WTC11 (cell line): ENCODE measurements around the gene VWA8. TPM values are rescaled to one million over a fixed set of nuclear protein-coding genes. Genes with fewer than 3 reads are reported as not detected.
"Not testable (repeated sequence)": the region's sequence is repeated elsewhere in the genome, so short reads cannot be mapped to it uniquely, and the experiment has no call there.

ENCODE experiments used
- ATAC-seq: fragments of 200-7000 bp; cut with Tn5 transposase; 2 replicates; pipeline ENCODE4 v1.10.0; 2021; ENCODE audit warnings: mild to moderate bottlenecking, moderate library complexity
- CTCF ChIA-PET: fragments of 300-600 bp; sonication (Branson Sonifier 250); formaldehyde crosslinking; loops from one replicate; lab custom pipeline; 2021; ENCODE audit warnings: antibody characterized with exemption; lab: Charles Lee
- POLR2A ChIA-PET: fragments of 350-600 bp; sonication (Branson Sonifier 250); formaldehyde crosslinking; loops from one replicate; lab custom pipeline; 2021; ENCODE audit warnings: antibody characterized with exemption; lab: Charles Lee
- DNase-seq: peaks from one replicate; pipeline ENCODE4 v3.0.0; 2021; ENCODE audit warnings: low spot score
- H3K27ac Mint-ChIP-seq: 2 replicates; pipeline ENCODE4 v1.8.0; 2021; ENCODE audit warnings: mixed read lengths
- H3K27me3 Mint-ChIP-seq: 2 replicates; pipeline ENCODE4 v1.8.0; 2021; ENCODE audit warnings: low read depth, mild to moderate bottlenecking, moderate library complexity, mixed read lengths
- H3K36me3 Mint-ChIP-seq: 2 replicates; pipeline ENCODE4 v1.8.0; 2021; ENCODE audit warnings: mixed read lengths
- H3K4me1 Mint-ChIP-seq: 2 replicates; pipeline ENCODE4 v1.8.0; 2022; ENCODE audit warnings: mixed read lengths
- H3K4me3 Mint-ChIP-seq: 2 replicates; pipeline ENCODE4 v1.8.0; 2021; ENCODE audit warnings: mild to moderate bottlenecking, moderate library complexity, mixed read lengths
- H3K9me3 Mint-ChIP-seq: 2 replicates; pipeline ENCODE4 v1.8.0; 2021; ENCODE audit warnings: mixed read lengths
- CBFB ChIP-seq: sonication (generic); formaldehyde crosslinking; IDR thresholded peaks from 2 replicates; pipeline ENCODE4 v1.8.1; 2022; ENCODE audit warnings: mild to moderate bottlenecking, low read depth, missing genetic modification reagents
- E2F1 ChIP-seq: sonication (generic); formaldehyde crosslinking; IDR thresholded peaks from 2 replicates; pipeline ENCODE4 v1.8.0; 2022; ENCODE audit warnings: mild to moderate bottlenecking, missing genetic modification reagents
- ELF4 ChIP-seq: sonication (generic); formaldehyde crosslinking; IDR thresholded peaks from 2 replicates; pipeline ENCODE4 v1.8.1; 2022; ENCODE audit warnings: low read depth, mild to moderate bottlenecking, moderate library complexity, missing genetic modification reagents
- ERG ChIP-seq: fragments of 250-450 bp; sonication (Bioruptor Pico); IDR thresholded peaks from 2 replicates; pipeline ENCODE4 v1.8.0; 2021; ENCODE audit warnings: mild to moderate bottlenecking
- FOXK1 ChIP-seq: sonication (generic); formaldehyde crosslinking; IDR thresholded peaks from 2 replicates; pipeline ENCODE4 v1.8.0; 2022; ENCODE audit warnings: mild to moderate bottlenecking, moderate library complexity, missing genetic modification reagents
- FOXP4 ChIP-seq: sonication (generic); formaldehyde crosslinking; IDR thresholded peaks from 2 replicates; pipeline ENCODE4 v1.8.0; 2022; ENCODE audit warnings: mild to moderate bottlenecking, missing genetic modification reagents
- MLX ChIP-seq: sonication (generic); formaldehyde crosslinking; IDR thresholded peaks from 2 replicates; pipeline ENCODE4 v1.8.1; 2023; ENCODE audit warnings: mild to moderate bottlenecking, missing genetic modification reagents, moderate library complexity
- NFATC4 ChIP-seq: fragments of 250-450 bp; sonication (Bioruptor Pico); IDR thresholded peaks from 2 replicates; pipeline ENCODE4 v1.9.0; 2021; ENCODE audit warnings: mild to moderate bottlenecking
- RORB ChIP-seq: fragments of 250-450 bp; sonication (Bioruptor Pico); IDR thresholded peaks from 2 replicates; pipeline ENCODE4 v1.9.0; 2021; ENCODE audit warnings: mild to moderate bottlenecking
- SOX15 ChIP-seq: fragments of 250-450 bp; sonication (Bioruptor Pico); IDR thresholded peaks from 2 replicates; pipeline ENCODE4 v1.9.0; 2021; ENCODE audit warnings: mild to moderate bottlenecking
- TP53 ChIP-seq: sonication (generic); formaldehyde crosslinking; IDR thresholded peaks from 2 replicates; pipeline ENCODE4 v1.8.1; 2023; ENCODE audit warnings: mild to moderate bottlenecking, missing genetic modification reagents
- ZMAT4 ChIP-seq: fragments of 250-450 bp; sonication (Bioruptor Pico); IDR thresholded peaks from 2 replicates; pipeline ENCODE4 v1.9.0; 2021; ENCODE audit warnings: mild to moderate bottlenecking
- ZNF121 ChIP-seq: sonication (generic); formaldehyde crosslinking; IDR thresholded peaks from 2 replicates; pipeline ENCODE4 v1.8.0; 2023; ENCODE audit warnings: missing genetic modification reagents
- ZNF219 ChIP-seq: sonication (generic); formaldehyde crosslinking; IDR thresholded peaks from 2 replicates; pipeline ENCODE4 v1.8.0; 2023; ENCODE audit warnings: missing genetic modification reagents, mild to moderate bottlenecking, borderline replicate concordance
- ZNF281 ChIP-seq: sonication (generic); formaldehyde crosslinking; IDR thresholded peaks from 2 replicates; pipeline ENCODE4 v1.8.0; 2023; ENCODE audit warnings: mild to moderate bottlenecking, missing genetic modification reagents
- ZNF317 ChIP-seq: sonication (generic); formaldehyde crosslinking; IDR thresholded peaks from 2 replicates; pipeline ENCODE4 v1.8.1; 2023; ENCODE audit warnings: low read depth, mild to moderate bottlenecking, moderate library complexity, missing genetic modification reagents, borderline replicate concordance
- total RNA-seq: library from RNA; stranded (reverse); gene quantifications from 3 replicates; pipeline ENCODE4 v1.2.3, GENCODE V29; 2021

Gene VWA8
- total RNA-seq, 1 experiment from 2014 or later: 19.9 TPM

- Mint-ChIP-seq H3K4me1 (peaks cover 25% of the 10 kb centered on the region), H3K27me3 (peaks cover 31% of the 10 kb centered on the region), H3K36me3 (peaks cover 16% of the 10 kb centered on the region), H3K4me3 (peak overlapping the region; percentile 22; the same call in 1 of the 2 replicates), H3K9me3 (peaks cover 23% of the 10 kb centered on the region)
- ATAC-seq, CTCF ChIA-PET, POLR2A ChIA-PET, H3K27ac Mint-ChIP-seq: not testable (repeated sequence)
- TF ChIP-seq FOXK1 (CRISPR knock-in tag): peak; percentile 30; the same call in 1 of the 2 replicates
- peak; percentile 58 for DNase-seq
These were observed 420.7 kb downstream of the VWA8 start for GRCh38 chr13:41540240-41540639.

- no peaks in the 10 kb centered on the region for H3K9me3 Mint-ChIP-seq
- ATAC-seq: no peak
- CTCF ChIA-PET: no interaction called here
These were observed 427.4 kb downstream of the VWA8 start for GRCh38 chr13:41533266-41534052.

More at GRCh38 chr13:41533266-41534052, 427.4 kb downstream of the VWA8 start:
- Mint-ChIP-seq H3K27ac (no peak overlapping the region), H3K4me1 (no peaks in the 10 kb centered on the region), H3K36me3 (no peaks in the 10 kb centered on the region), H3K27me3 (peaks cover 11% of the 10 kb centered on the region), H3K4me3 (no peak overlapping the region)
- POLR2A ChIA-PET: no interaction called here
- TF ChIP-seq NFATC4 (CRISPR knock-in tag): no peak
- no peak for TF ChIP-seq RORB
- TF ChIP-seq ZNF219 (CRISPR knock-in tag): no peak
- no peak for TF ChIP-seq SOX15 (CRISPR knock-in tag)
- no peak for TF ChIP-seq ZNF317
- TF ChIP-seq ZNF281 (CRISPR knock-in tag): no peak
- TF ChIP-seq ELF4 (CRISPR knock-in tag): no peak
- no peak for TF ChIP-seq ERG (CRISPR knock-in tag)
- no peak for TF ChIP-seq MLX (CRISPR knock-in tag)
- no peak for TF ChIP-seq CBFB
- no peak for TF ChIP-seq FOXP4 (CRISPR knock-in tag)
- TF ChIP-seq E2F1: no peak
- TF ChIP-seq TP53: no peak
- TF ChIP-seq ZMAT4: no peak
- TF ChIP-seq ZNF121 (CRISPR knock-in tag): no peak
- no peak for DNase-seq
